GM10266 (cell line): Measurements from ENCODE around the gene PAX8.

Experiments used
- DNase-seq: peaks from one replicate; pipeline ENCODE4 v3.0.0; 2012; ENCODE audit errors: extremely low spot score
- TF ChIP-seq, protein P1 (sequence below): IDR thresholded peaks from 2 replicates; pipeline ENCODE4 v1.5.1; 2012; ENCODE audit warnings: mild to moderate bottlenecking, low read depth; ENCODE audit not compliant: control insufficient read depth, insufficient read depth; ENCODE audit errors: missing control alignments

Gene PAX8

DNA sequence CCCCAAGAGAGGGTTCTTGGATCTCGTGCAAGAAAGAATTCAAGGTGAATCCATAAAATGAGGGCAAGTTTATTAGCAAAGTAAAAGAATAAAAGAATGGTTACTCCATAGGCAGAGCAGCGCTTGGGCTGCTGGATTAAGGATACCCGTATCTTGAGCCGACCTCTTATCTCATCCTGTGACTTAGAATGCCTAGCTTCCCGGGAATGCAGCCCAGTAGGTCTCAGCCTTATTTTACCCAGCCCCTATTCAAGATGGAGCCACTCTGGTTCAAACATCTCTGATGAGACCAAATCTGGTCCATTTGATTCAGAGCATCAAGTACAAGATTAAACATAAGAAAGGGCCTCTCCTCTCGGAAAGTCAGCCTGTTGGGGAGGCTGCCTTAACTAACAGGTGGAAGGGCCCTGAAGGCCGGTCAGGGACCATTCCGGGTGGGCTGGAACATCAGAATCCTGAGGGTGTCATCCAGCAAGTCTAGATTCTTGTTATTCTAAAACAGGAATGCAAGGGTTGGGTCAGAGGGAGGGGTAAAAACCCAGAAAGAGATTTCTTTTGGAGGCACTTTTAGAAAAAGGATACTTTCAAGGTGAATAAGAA is 99.2 kb downstream of the PAX8 start:
- no peak for DNase-seq
- TF ChIP-seq, protein P1, sequence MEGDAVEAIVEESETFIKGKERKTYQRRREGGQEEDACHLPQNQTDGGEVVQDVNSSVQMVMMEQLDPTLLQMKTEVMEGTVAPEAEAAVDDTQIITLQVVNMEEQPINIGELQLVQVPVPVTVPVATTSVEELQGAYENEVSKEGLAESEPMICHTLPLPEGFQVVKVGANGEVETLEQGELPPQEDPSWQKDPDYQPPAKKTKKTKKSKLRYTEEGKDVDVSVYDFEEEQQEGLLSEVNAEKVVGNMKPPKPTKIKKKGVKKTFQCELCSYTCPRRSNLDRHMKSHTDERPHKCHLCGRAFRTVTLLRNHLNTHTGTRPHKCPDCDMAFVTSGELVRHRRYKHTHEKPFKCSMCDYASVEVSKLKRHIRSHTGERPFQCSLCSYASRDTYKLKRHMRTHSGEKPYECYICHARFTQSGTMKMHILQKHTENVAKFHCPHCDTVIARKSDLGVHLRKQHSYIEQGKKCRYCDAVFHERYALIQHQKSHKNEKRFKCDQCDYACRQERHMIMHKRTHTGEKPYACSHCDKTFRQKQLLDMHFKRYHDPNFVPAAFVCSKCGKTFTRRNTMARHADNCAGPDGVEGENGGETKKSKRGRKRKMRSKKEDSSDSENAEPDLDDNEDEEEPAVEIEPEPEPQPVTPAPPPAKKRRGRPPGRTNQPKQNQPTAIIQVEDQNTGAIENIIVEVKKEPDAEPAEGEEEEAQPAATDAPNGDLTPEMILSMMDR = no peak

DNA sequence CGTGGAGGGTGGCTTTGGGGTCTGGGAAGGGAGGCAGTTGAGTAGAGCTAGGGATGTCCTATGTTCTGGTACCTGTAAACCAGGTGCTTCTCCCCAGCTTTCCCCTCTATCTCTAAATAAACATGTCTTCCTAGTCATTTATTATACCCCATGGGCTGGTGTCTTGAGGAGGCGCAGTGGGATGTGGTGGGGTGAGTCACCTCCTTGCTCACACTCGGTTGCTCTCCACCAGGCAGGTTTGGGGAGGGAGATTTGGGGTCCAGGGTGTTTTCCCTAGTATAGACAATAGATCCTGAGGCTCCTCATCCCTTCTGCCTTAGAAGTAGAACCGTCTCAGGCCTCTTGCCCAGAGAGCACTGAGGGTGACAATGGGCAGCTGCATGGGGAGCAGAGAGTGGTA is 99.8 kb downstream of the PAX8 start:
- TF ChIP-seq, protein P1 = no peak
- DNase-seq = no peak

DNA sequence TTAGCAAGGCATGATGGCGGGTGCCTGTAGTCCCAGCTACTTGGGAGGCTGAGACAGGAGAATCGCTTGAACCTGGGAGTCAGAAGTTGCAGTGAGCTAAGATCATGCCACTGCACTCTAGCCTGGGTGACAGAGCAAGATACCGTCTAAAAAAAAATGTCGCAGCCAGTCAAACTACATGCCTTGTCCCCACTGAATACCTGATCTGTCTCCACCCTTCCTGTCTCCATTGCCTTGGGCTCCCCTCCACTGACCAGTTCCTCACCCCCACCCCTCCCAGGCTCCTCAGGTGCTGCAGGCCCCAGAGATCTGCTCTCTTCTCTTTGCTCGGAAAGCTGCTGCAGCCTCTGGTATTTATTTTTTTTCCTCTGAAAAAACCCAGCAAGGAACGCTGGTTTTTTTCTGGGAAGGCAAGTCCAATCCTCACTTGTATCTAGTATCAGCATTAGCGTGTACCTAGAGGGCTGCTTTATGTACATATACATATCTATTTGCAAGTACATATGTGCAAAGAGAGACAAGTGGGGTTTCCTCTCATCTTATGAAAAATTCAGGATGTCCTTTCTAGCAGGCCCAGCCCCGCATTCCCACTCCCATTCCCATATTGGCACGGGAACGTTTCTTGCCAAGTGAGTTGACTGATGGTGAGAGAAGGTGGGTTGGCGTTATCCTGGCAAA is 100.5 kb downstream of the PAX8 start:
- no peak for DNase-seq
- TF ChIP-seq, protein P1 = no peak

- TF ChIP-seq, protein P1 = no peak
- DNase-seq = no peak
Measured at GRCh38 chr2:113176696-113177355, 101.9 kb downstream of the PAX8 start.

DNA sequence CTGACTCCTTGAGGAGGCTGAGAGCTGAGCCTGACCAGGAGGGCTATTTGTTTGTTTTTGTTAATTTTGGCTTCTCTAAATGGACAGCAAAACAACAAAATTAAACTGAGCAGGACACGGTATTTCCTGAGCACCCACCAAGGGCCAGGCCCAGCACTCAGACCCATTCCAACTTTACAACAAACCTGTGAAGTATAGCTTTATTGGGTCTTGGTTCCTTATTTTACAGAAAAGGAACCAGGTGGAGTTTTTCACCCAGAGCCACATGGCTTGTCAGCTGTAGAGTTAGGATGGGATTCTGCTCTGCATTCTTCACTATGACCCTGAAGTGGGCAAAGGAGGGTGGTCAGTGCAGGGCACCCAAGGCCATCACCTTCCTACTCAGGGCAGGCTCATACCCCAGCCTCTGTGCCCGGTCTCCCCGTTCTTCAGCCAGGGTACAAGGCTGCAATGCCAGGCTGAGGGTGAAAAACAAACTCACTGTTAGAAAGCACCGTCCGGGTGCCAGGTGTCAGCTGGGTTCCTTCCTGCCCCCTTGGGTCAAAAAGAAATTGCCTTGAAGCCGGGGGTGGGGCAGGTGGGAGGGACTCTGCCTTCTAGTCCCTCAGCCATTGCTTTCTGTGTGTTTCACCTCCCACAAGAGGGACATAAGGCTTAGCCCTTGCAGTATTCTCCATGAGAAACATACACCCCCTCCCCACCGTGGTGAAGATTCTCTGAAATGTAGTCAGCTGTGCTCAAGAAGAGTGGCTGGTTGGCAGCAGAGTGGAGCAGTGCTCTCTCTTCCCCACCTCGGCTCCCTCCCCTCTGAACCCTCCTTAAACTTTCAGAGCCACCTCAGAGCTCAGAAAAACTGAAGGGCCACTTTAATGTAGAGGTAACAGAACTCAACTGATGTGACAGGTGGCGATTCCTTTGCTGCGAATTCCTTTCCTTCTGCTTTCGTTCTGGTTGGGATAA is 102.7 kb downstream of the PAX8 start:
- TF ChIP-seq, protein P1 = no peak
- DNase-seq = no peak

GRCh38 chr2:113175042-113175628 is 103.6 kb downstream of the PAX8 start:
- TF ChIP-seq, protein P1 = no peak
- peak; percentile 87 for DNase-seq
